B cell (primary cell): Measurements from ENCODE around the gene RAI14. TPM values are rescaled to one million over a fixed set of nuclear protein-coding genes. Genes with fewer than 3 reads are reported as not detected.

Experiments used
- ATAC-seq: fragments of 200-7000 bp; cut with Tn5 transposase; one replicate; pipeline ENCODE4 v1.10.0; 2021; ENCODE audit warnings: low read depth, mild to moderate bottlenecking, moderate number of reproducible peaks, moderate library complexity
- CTCF ChIA-PET: fragments of 350-600 bp; sonication (Branson Sonifier 250); formaldehyde crosslinking; loops from one replicate; lab custom pipeline; 2021; ENCODE audit warnings: antibody characterized with exemption, inconsistent platforms; lab: Charles Lee
- POLR2A ChIA-PET: fragments of 350-600 bp; sonication (Branson Sonifier 250); formaldehyde crosslinking; loops from one replicate; lab custom pipeline; 2021; ENCODE audit warnings: antibody characterized with exemption; lab: Charles Lee
- DNase-seq: peaks from one replicate; pipeline ENCODE4 v3.0.0; 2013
- H2AFZ ChIP-seq: 2 replicates; pipeline ENCODE4 v1.6.1; 2012; ENCODE audit warnings: mild to moderate bottlenecking, low read depth, low read length; ENCODE audit not compliant: insufficient read depth, poor library complexity, severe bottlenecking
- H3K27ac ChIP-seq, 2 donors: 1 replicate in 1 of 2; 2 replicates in 1 of 2; pipeline ENCODE4 v1.5.1; 2012 to 2013; ENCODE audit warnings: low read length in 2 of 2, mild to moderate bottlenecking in 2 of 2, moderate library complexity in 1 of 2
- H3K27me3 ChIP-seq, 4 experiments: fragments of 200-600 bp in 1 of 4; sonication (generic) in 1 of 4; replicated peaks in 1 of 4; 1 replicate in 2 of 4; 2 replicates in 2 of 4; pipeline versions ENCODE4 v1.6.1 to v1.7.0; 2013 to 2016; ENCODE audit warnings: low read length in 3 of 4, mild to moderate bottlenecking in 2 of 4, mixed read lengths in 1 of 4, moderate library complexity in 1 of 4; ENCODE audit not compliant: insufficient read depth in 4 of 4, control insufficient read depth in 3 of 4; ENCODE audit errors: control extremely low read depth in 1 of 4
- H3K36me3 ChIP-seq, 2 experiments: replicated peaks in 1 of 2; 1 replicate in 1 of 2; 2 replicates in 1 of 2; pipeline versions ENCODE4 v1.6.1 to v1.7.1; 2013; ENCODE audit warnings: low read length in 1 of 2; ENCODE audit not compliant: insufficient read depth in 2 of 2, control insufficient read depth in 1 of 2; ENCODE audit errors: control extremely low read depth in 1 of 2, extremely low read depth in 1 of 2
- H3K4me1 ChIP-seq, 2 donors: fragments of 200-600 bp in 1 of 2; sonication (generic) in 1 of 2; 1 replicate in 1 of 2; 2 replicates in 1 of 2; pipeline versions ENCODE4 v1.5.1 to v1.6.1; 2013 to 2017; ENCODE audit warnings: low read length in 2 of 2; ENCODE audit not compliant: control insufficient read depth in 2 of 2, insufficient read depth in 2 of 2
- H3K4me2 ChIP-seq: replicated peaks from 2 replicates; pipeline ENCODE3; 2012; ENCODE audit warnings: mild to moderate bottlenecking, low read depth, low read length; ENCODE audit not compliant: poor library complexity, severe bottlenecking
- H3K4me3 ChIP-seq, 5 experiments: fragments of 200-600 bp in 1 of 5; sonication (generic) in 1 of 5; 1 replicate in 3 of 5; 2 replicates in 2 of 5; pipeline versions ENCODE4 v1.5.1 to v1.7.0; 2011 to 2016; ENCODE audit warnings: low read length in 4 of 5, mild to moderate bottlenecking in 4 of 5, low read depth in 2 of 5, control low read depth in 1 of 5, moderate library complexity in 1 of 5; ENCODE audit not compliant: insufficient read depth in 1 of 5; ENCODE audit errors: control extremely low read depth in 1 of 5, extremely low read depth in 1 of 5
- H3K79me2 ChIP-seq: fragments of 200-600 bp; sonication (generic); one replicate; pipeline ENCODE4 v1.6.0; 2016; ENCODE audit warnings: low read length; ENCODE audit not compliant: control insufficient read depth, insufficient read depth
- H3K9ac ChIP-seq: fragments of 200-600 bp; sonication (generic); 2 replicates; pipeline ENCODE4 v1.6.1; 2017; ENCODE audit warnings: mild to moderate bottlenecking, low read length, moderate library complexity
- H3K9me3 ChIP-seq, 3 donors: one replicate each; pipeline versions ENCODE4 v1.6.1 to v1.7.1; 2013; ENCODE audit warnings: low read length in 2 of 3; ENCODE audit not compliant: control insufficient read depth in 2 of 3, insufficient read depth in 1 of 3; ENCODE audit errors: control extremely low read depth in 1 of 3
- H4K20me1 ChIP-seq: 2 replicates; pipeline ENCODE4 v1.6.0; 2012; ENCODE audit warnings: mild to moderate bottlenecking, low read length; ENCODE audit not compliant: insufficient read depth, control insufficient read depth, poor library complexity, severe bottlenecking
- H3K27ac Mint-ChIP-seq: one replicate; pipeline ENCODE4 v1.8.0; 2021; ENCODE audit warnings: mixed read lengths
- H3K27me3 Mint-ChIP-seq: one replicate; pipeline ENCODE4 v1.8.0; 2021; ENCODE audit warnings: mixed read lengths
- H3K4me1 Mint-ChIP-seq: one replicate; pipeline ENCODE4 v1.8.0; 2021; ENCODE audit warnings: mixed read lengths
- H3K4me3 Mint-ChIP-seq: one replicate; pipeline ENCODE4 v1.8.0; 2021; ENCODE audit warnings: mixed read lengths
- H3K9me3 Mint-ChIP-seq: one replicate; pipeline ENCODE4 v1.8.0; 2022; ENCODE audit warnings: mixed read lengths; ENCODE audit not compliant: insufficient read depth
- EZH2 ChIP-seq: IDR thresholded peaks from 2 replicates; pipeline ENCODE4 v1.6.1; 2012; ENCODE audit warnings: borderline replicate concordance, low read depth, mild to moderate bottlenecking, moderate library complexity, low read length; ENCODE audit not compliant: insufficient read depth, poor library complexity, severe bottlenecking
- WGBS: methylation state at CpG from one replicate; pipeline ENCODE4 v1.1.5; 2013; ENCODE audit warnings: missing lambda C conversion rate; ENCODE audit not compliant: insufficient coverage; 5-methylcytosine and 5-hydroxymethylcytosine counted together
- intact Hi-C: fragments of 100-400 bp; cut with micrococcal nuclease; formaldehyde crosslinking; loops from one replicate; pipeline ENCODE4 v1.10.0; 2022
- polyA plus RNA-seq: library from polyadenylated mRNA; depleted of rRNA; stranded (reverse); fragments of >200 nt; gene quantifications from 2 replicates; pipeline ENCODE4 v1.2.3, GENCODE V29; 2012
- total RNA-seq, 2 donors: library from RNA; stranded (reverse); fragments of 120-200 nt in 1 of 2; gene quantifications; 1 replicate in 1 of 2; 2 replicates in 1 of 2; pipeline versions ENCODE4 v1.2.3 to v1.2.4, GENCODE V29; 2013 to 2022
- TF ChIP-seq, protein P1 (sequence below): fragments of 200-600 bp; IDR thresholded peaks from one replicate; pipeline ENCODE4 v1.8.0; 2022; ENCODE audit warnings: antibody characterized with exemption, mild to moderate bottlenecking

Gene RAI14
- total and polyA plus RNA-seq, 2 donors (not counting 1 experiment from before 2014, with no cell fraction given): 0.55 to 1.9 TPM

DNA sequence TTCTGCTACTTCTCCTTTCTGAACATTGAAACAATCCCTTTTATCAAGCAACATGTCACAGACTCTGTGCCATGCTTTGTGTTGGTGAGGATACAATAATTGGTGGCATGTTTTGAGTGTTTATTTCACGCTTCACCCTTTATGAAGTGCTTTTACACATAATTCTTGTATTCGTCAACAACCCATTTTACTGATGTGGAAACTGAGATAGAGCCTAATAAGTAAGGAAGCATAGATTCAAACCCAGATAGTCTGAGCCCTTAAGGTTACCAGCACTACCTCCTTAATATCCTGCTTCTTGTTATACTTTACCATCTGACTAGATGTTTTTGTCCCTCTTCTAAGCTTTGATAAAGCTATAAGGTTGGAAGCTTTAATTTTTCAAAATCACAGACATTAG lies 133.5 kb downstream of the RAI14 start:
- no peak overlapping the region for H3K9ac ChIP-seq
- no peak overlapping the region for H2AFZ ChIP-seq
- H3K4me3 ChIP-seq: no peak overlapping the region
- no peak overlapping the region for H3K27ac Mint-ChIP-seq
- H3K36me3 ChIP-seq: no peaks in the 10 kb centered on the region
- H4K20me1 ChIP-seq: no peaks in the 10 kb centered on the region
- ChIA-PET POLR2A (no interaction called here), CTCF (no interaction called here)
- no peaks in the 10 kb centered on the region for H3K4me1 ChIP-seq
- H3K27me3 ChIP-seq: no peaks in the 10 kb centered on the region
- H3K27ac ChIP-seq: no peak overlapping the region
- no peak overlapping the region for H3K4me3 Mint-ChIP-seq
- no peak overlapping the region for H3K4me2 ChIP-seq
- no peaks in the 10 kb centered on the region for H3K79me2 ChIP-seq
- H3K4me1 Mint-ChIP-seq: no peaks in the 10 kb centered on the region
- no CpG with 5 or more reads among the region's 2 CpGs for WGBS
- H3K27me3 Mint-ChIP-seq: peaks cover 4% of the 10 kb centered on the region
- no peaks in the 10 kb centered on the region for H3K9me3 Mint-ChIP-seq
- TF ChIP-seq, protein P1, sequence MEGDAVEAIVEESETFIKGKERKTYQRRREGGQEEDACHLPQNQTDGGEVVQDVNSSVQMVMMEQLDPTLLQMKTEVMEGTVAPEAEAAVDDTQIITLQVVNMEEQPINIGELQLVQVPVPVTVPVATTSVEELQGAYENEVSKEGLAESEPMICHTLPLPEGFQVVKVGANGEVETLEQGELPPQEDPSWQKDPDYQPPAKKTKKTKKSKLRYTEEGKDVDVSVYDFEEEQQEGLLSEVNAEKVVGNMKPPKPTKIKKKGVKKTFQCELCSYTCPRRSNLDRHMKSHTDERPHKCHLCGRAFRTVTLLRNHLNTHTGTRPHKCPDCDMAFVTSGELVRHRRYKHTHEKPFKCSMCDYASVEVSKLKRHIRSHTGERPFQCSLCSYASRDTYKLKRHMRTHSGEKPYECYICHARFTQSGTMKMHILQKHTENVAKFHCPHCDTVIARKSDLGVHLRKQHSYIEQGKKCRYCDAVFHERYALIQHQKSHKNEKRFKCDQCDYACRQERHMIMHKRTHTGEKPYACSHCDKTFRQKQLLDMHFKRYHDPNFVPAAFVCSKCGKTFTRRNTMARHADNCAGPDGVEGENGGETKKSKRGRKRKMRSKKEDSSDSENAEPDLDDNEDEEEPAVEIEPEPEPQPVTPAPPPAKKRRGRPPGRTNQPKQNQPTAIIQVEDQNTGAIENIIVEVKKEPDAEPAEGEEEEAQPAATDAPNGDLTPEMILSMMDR: no peak
- TF ChIP-seq EZH2: no peak
- intact Hi-C loops: no loop called here
- no peak for DNase-seq
- ATAC-seq: no peak
- peaks cover 0 to 3% (median 0%) of the 10 kb centered on the region in 3 donors for H3K9me3 ChIP-seq

DNA sequence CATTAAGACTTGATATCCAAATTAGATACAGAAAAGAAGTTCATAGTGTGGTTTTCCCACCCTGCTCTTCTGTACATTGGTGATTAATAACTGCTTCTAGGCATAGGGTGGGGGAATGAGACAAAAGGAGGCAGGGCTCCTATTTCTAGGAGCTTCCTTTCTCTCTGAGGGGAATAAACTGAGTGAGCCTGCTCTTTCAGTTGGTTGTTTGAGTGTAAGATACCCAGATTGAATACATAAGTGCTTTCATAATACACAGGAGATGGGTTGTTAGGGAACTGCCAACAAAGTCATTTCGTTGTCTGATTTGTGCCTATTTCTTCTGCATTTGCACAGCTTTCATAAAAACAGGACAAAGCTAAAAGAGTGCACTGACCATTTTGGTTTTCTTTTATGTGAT lies 133.9 kb downstream of the RAI14 start:
- intact Hi-C loops: no loop called here
- no peak overlapping the region for H3K27ac ChIP-seq

More for the DNA sequence above, 133.9 kb downstream of the RAI14 start:
- Mint-ChIP-seq H3K9me3 (no peaks in the 10 kb centered on the region), H3K27me3 (peaks cover 4% of the 10 kb centered on the region), H3K4me1 (no peaks in the 10 kb centered on the region), H3K27ac (no peak overlapping the region), H3K4me3 (no peak overlapping the region)
- Histone ChIP-seq H3K4me1 (no peaks in the 10 kb centered on the region), H3K9me3 (peaks cover 0 to 3% (median 0%) of the 10 kb centered on the region in 3 donors), H3K4me2 (no peak overlapping the region), H3K36me3 (no peaks in the 10 kb centered on the region), H3K4me3 (no peak overlapping the region), H2AFZ (no peak overlapping the region), H3K27me3 (no peaks in the 10 kb centered on the region), H4K20me1 (no peaks in the 10 kb centered on the region), H3K9ac (no peak overlapping the region), H3K79me2 (no peaks in the 10 kb centered on the region)
- ATAC-seq (no peak), DNase-seq (no peak)
- CTCF ChIA-PET: no interaction called here
- TF ChIP-seq, protein P1: no peak
- no peak for TF ChIP-seq EZH2
- POLR2A ChIA-PET: no interaction called here
- no CpG with 5 or more reads among the region's 1 CpG for WGBS
